H9 (cell line): ENCODE measurements around the gene RASSF7. TPM values are rescaled to one million over a fixed set of nuclear protein-coding genes. Genes with fewer than 3 reads are reported as not detected.

Experiments
- DNase-seq: peaks from one replicate; pipeline ENCODE4 v3.0.0-alpha.2; 2017
- H2AFZ ChIP-seq: one replicate; pipeline ENCODE4 v1.6.1; 2013; ENCODE audit warnings: mild to moderate bottlenecking, low read length, control low read depth, moderate library complexity
- H2AK5ac ChIP-seq: 2 replicates; pipeline ENCODE4 v1.6.1; 2013; ENCODE audit warnings: low read length, control low read depth, mixed read lengths; ENCODE audit not compliant: insufficient read length
- H2BK120ac ChIP-seq: one replicate; pipeline ENCODE4 v1.6.1; 2013; ENCODE audit warnings: low read depth, mild to moderate bottlenecking, low read length, control low read depth, inconsistent platforms; ENCODE audit not compliant: poor library complexity, severe bottlenecking
- H2BK12ac ChIP-seq: 2 replicates; pipeline ENCODE4 v1.6.1; 2013; ENCODE audit warnings: low read length, control low read depth, mixed read lengths, low read depth; ENCODE audit not compliant: insufficient read length
- H2BK15ac ChIP-seq: 2 replicates; pipeline ENCODE4 v1.6.1; 2013; ENCODE audit warnings: low read depth, low read length, control low read depth
- H2BK20ac ChIP-seq: one replicate; pipeline ENCODE4 v1.6.1; 2013; ENCODE audit warnings: low read depth, mild to moderate bottlenecking, low read length, control low read depth, inconsistent platforms; ENCODE audit not compliant: poor library complexity, severe bottlenecking
- H2BK5ac ChIP-seq: 2 replicates; pipeline ENCODE4 v1.6.1; 2013; ENCODE audit warnings: low read length, control low read depth, mixed read lengths; ENCODE audit not compliant: insufficient read length
- H3K14ac ChIP-seq: 2 replicates; pipeline ENCODE4 v1.6.1; 2013; ENCODE audit warnings: low read length, control low read depth; ENCODE audit not compliant: insufficient read depth
- H3K18ac ChIP-seq: 2 replicates; pipeline ENCODE4 v1.6.1; 2013; ENCODE audit warnings: low read depth, mild to moderate bottlenecking, mixed read lengths, low read length, control low read depth; ENCODE audit not compliant: insufficient read length
- H3K23ac ChIP-seq: 2 replicates; pipeline ENCODE4 v1.6.1; 2013; ENCODE audit warnings: low read length, control low read depth, mixed read lengths, low read depth; ENCODE audit not compliant: insufficient read length
- H3K23me2 ChIP-seq: 2 replicates; pipeline ENCODE4 v1.6.1; 2013; ENCODE audit warnings: low read depth, mild to moderate bottlenecking, mixed read lengths, low read length, control low read depth; ENCODE audit not compliant: insufficient read length, poor library complexity, severe bottlenecking
- H3K27ac ChIP-seq: 2 replicates; pipeline ENCODE4 v1.5.1; 2013; ENCODE audit warnings: low read length, control low read depth, mixed read lengths, low read depth; ENCODE audit not compliant: insufficient read length
- H3K27me3 ChIP-seq: 2 replicates; pipeline ENCODE4 v1.6.1; 2013; ENCODE audit warnings: low read length, control low read depth, inconsistent platforms; ENCODE audit not compliant: insufficient read depth
- H3K4ac ChIP-seq: 2 replicates; pipeline ENCODE4 v1.6.1; 2013; ENCODE audit warnings: low read depth, mild to moderate bottlenecking, control low read depth, inconsistent platforms, low read length, moderate library complexity
- H3K4me1 ChIP-seq: 2 replicates; pipeline ENCODE4 v1.6.1; 2013; ENCODE audit warnings: low read length, control low read depth, inconsistent platforms; ENCODE audit not compliant: insufficient read depth
- H3K4me2 ChIP-seq: 2 replicates; pipeline ENCODE4 v1.6.1; 2013; ENCODE audit warnings: low read length, control low read depth, mixed read lengths; ENCODE audit not compliant: insufficient read length, insufficient read depth
- H3K56ac ChIP-seq: 2 replicates; pipeline ENCODE4 v1.6.1; 2013; ENCODE audit warnings: low read depth, mild to moderate bottlenecking, mixed read lengths, low read length, control low read depth; ENCODE audit not compliant: insufficient read length
- H3K79me1 ChIP-seq: 2 replicates; pipeline ENCODE4 v1.6.1; 2013; ENCODE audit warnings: low read depth, mild to moderate bottlenecking, moderate library complexity, low read length, control low read depth, inconsistent platforms; ENCODE audit not compliant: insufficient read depth, poor library complexity, severe bottlenecking
- H3K79me2 ChIP-seq: 2 replicates; pipeline ENCODE4 v1.6.1; 2013; ENCODE audit warnings: low read length, control low read depth, inconsistent platforms; ENCODE audit not compliant: insufficient read depth
- H3K9ac ChIP-seq: 2 replicates; pipeline ENCODE4 v1.6.1; 2013; ENCODE audit warnings: low read length, control low read depth, mixed read lengths; ENCODE audit not compliant: insufficient read length; ENCODE audit errors: extremely low read depth
- H3K9me3 ChIP-seq: one replicate; pipeline ENCODE4 v1.6.1; 2013; ENCODE audit warnings: low read depth, low read length, inconsistent platforms; ENCODE audit not compliant: control insufficient read depth
- H3T11ph ChIP-seq: one replicate; pipeline ENCODE4 v1.6.1; 2013; ENCODE audit warnings: mild to moderate bottlenecking, low read length, control low read depth, inconsistent platforms
- H4K20me1 ChIP-seq: one replicate; pipeline ENCODE4 v1.6.1; 2013; ENCODE audit not compliant: control insufficient read depth, insufficient read length, insufficient read depth
- H4K5ac ChIP-seq: 2 replicates; pipeline ENCODE4 v1.6.1; 2013; ENCODE audit warnings: low read depth, mild to moderate bottlenecking, mixed read lengths, low read length, control low read depth; ENCODE audit not compliant: insufficient read length
- H4K8ac ChIP-seq: replicated peaks from 2 replicates; pipeline ENCODE4 v1.6.1; 2013; ENCODE audit warnings: low read length, control low read depth, mixed read lengths, low read depth; ENCODE audit not compliant: insufficient read length
- H4K91ac ChIP-seq: 2 replicates; pipeline ENCODE4 v1.6.1; 2013; ENCODE audit warnings: low read depth, mild to moderate bottlenecking, moderate library complexity, mixed read lengths, low read length, control low read depth; ENCODE audit not compliant: insufficient read length
- H3K27ac Mint-ChIP-seq, 3 experiments: 2 replicates in 2 of 3; 3 replicates in 1 of 3; pipeline ENCODE4 v1.8.0; 2020 to 2021; ENCODE audit warnings: mixed read lengths in 3 of 3, mild to moderate bottlenecking in 1 of 3, moderate library complexity in 1 of 3
- H3K27me3 Mint-ChIP-seq: 2 replicates; pipeline ENCODE4 v1.8.0; 2021; ENCODE audit warnings: low read depth, mild to moderate bottlenecking, moderate library complexity, mixed read lengths
- H3K36me3 Mint-ChIP-seq, 3 experiments: 2 replicates in 2 of 3; 3 replicates in 1 of 3; pipeline ENCODE4 v1.8.0; 2020 to 2021; ENCODE audit warnings: low read depth in 3 of 3, mixed read lengths in 3 of 3; ENCODE audit not compliant: insufficient read depth in 1 of 3
- H3K4me1 Mint-ChIP-seq, 2 experiments: 2 replicates each; pipeline ENCODE4 v1.8.0; 2020; ENCODE audit warnings: mixed read lengths in 2 of 2
- H3K4me3 Mint-ChIP-seq, 2 experiments: 2 replicates in 1 of 2; 3 replicates in 1 of 2; pipeline ENCODE4 v1.8.0; 2020 to 2021; ENCODE audit warnings: mild to moderate bottlenecking in 2 of 2, mixed read lengths in 2 of 2, moderate library complexity in 1 of 2
- H3K9me3 Mint-ChIP-seq, 2 experiments: 2 replicates in 1 of 2; 3 replicates in 1 of 2; pipeline ENCODE4 v1.8.0; 2020; ENCODE audit warnings: mild to moderate bottlenecking in 2 of 2, mixed read lengths in 2 of 2, moderate library complexity in 1 of 2
- WGBS: extraction: QIAGEN DNeasy Blood & Tissue Kit; methylation state at CpG from one replicate; pipeline ENCODE4 v1.1.7; 2013; ENCODE audit warnings: missing lambda C conversion rate, low lambda C conversion rate, mixed read lengths; ENCODE audit not compliant: insufficient read length; ENCODE audit errors: extremely low coverage; 5-methylcytosine and 5-hydroxymethylcytosine counted together
- total RNA-seq: library from RNA; stranded (reverse); gene quantifications from 2 replicates; pipeline ENCODE4 v1.2.1, GENCODE V29; 2021
- TF ChIP-seq, protein P1 (sequence below): fragments of 200-600 bp; sonication (generic); conservative IDR thresholded peaks from 3 replicates; pipeline ENCODE4 v1.8.0; 2021; ENCODE audit warnings: antibody characterized with exemption, mild to moderate bottlenecking

The RASSF7 gene
- total RNA-seq, 1 experiment from 2014 or later, result 26.3 TPM

DNA sequence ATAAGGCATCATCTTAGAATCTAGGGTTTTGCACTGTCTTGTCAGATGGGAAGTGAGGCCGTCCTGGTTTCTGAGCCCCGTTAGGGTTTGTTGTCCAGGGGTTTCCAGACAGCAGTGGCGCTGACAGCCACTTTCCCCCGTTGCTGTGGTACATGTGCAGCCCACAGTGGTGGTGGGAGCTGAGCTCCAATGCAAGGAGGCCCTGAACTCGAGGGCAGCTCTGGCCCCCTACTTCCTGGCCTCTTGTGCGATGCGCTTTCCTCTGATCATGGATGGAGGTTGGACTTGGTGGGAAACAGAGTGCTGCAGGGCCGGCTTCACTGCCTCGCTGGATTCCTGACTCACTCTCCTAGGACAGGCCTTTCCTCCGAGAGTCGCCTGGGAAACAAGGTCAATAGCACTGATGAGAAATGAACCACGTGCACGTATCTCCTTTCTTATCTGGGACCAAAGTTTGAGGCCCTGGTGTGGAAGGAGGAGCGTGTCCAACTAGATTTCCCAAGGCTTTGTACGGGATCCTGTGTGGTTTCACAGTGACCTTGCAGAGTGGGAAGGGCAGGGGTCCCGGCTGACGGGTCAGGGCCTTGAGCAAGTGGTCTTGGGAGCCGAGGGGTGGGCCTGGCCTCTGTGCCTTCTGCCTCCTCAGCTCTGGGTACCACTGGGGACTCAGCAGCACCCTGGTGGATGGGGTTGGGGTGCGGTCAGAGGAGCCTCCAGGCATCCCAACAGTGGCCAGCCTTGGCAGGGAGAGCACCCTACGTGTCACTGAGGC lies 19.2 kb downstream of the RASSF7 start:
- H3K4ac ChIP-seq, result no peak overlapping the region
- no peak overlapping the region for H2BK120ac ChIP-seq
- H2AFZ ChIP-seq, result no peak overlapping the region
- no peak overlapping the region for H2BK20ac ChIP-seq
- H3K27ac Mint-ChIP-seq, result peak overlapping the region in 1 of 3 experiments; percentile 34; a peak in 1 of 7 replicates
- no peak overlapping the region for H3K23ac ChIP-seq
- no peak overlapping the region for H3K14ac ChIP-seq
- no peak overlapping the region for H3K56ac ChIP-seq
- no peak overlapping the region for H3K27ac ChIP-seq
- no peak overlapping the region for H2BK12ac ChIP-seq
- no peak overlapping the region for H2AK5ac ChIP-seq
- H3K36me3 Mint-ChIP-seq, result peaks cover 13 to 39% (median 33%) of the 10 kb centered on the region in 3 experiments; a peak in 6 of 7 replicates
- no peak overlapping the region for H4K5ac ChIP-seq
- no CpG with 5 or more reads among the region's 20 CpGs for WGBS
- peaks cover 10% of the 10 kb centered on the region for H3K23me2 ChIP-seq
- no peak overlapping the region for H3K9ac ChIP-seq
- no peak overlapping the region for H4K91ac ChIP-seq
- peaks cover 14% of the 10 kb centered on the region for H3K79me1 ChIP-seq
- no peaks in the 10 kb centered on the region; the same call in 1 of the 2 replicates for H3K27me3 ChIP-seq
- H3K4me1 Mint-ChIP-seq, result peaks cover 12 to 18% of the 10 kb centered on the region in 2 experiments
- H4K20me1 ChIP-seq, result peaks cover 3% of the 10 kb centered on the region
- H4K8ac ChIP-seq, result no peak overlapping the region
- no peak for DNase-seq
- H3K4me3 Mint-ChIP-seq, result no peak overlapping the region
- H2BK5ac ChIP-seq, result no peak overlapping the region
- no peak overlapping the region for H2BK15ac ChIP-seq
- H3K18ac ChIP-seq, result no peak overlapping the region
- no peaks in the 10 kb centered on the region for H3K4me1 ChIP-seq
- no peak overlapping the region for H3T11ph ChIP-seq
- TF ChIP-seq, protein P1, sequence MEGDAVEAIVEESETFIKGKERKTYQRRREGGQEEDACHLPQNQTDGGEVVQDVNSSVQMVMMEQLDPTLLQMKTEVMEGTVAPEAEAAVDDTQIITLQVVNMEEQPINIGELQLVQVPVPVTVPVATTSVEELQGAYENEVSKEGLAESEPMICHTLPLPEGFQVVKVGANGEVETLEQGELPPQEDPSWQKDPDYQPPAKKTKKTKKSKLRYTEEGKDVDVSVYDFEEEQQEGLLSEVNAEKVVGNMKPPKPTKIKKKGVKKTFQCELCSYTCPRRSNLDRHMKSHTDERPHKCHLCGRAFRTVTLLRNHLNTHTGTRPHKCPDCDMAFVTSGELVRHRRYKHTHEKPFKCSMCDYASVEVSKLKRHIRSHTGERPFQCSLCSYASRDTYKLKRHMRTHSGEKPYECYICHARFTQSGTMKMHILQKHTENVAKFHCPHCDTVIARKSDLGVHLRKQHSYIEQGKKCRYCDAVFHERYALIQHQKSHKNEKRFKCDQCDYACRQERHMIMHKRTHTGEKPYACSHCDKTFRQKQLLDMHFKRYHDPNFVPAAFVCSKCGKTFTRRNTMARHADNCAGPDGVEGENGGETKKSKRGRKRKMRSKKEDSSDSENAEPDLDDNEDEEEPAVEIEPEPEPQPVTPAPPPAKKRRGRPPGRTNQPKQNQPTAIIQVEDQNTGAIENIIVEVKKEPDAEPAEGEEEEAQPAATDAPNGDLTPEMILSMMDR, result no peak
- no peaks in the 10 kb centered on the region for H3K9me3 Mint-ChIP-seq
- H3K4me2 ChIP-seq, result no peak overlapping the region
- H3K79me2 ChIP-seq, result peaks cover 42% of the 10 kb centered on the region; the same call in 1 of the 2 replicates
- peaks cover 3% of the 10 kb centered on the region for H3K27me3 Mint-ChIP-seq
- H3K9me3 ChIP-seq, result no peaks in the 10 kb centered on the region
